ENCODE results near the gene EFL1.

- no peak for TF ChIP-seq CTCF (IDR thresholded peaks at IDR 0.05 in 4 of 5, conservative IDR thresholded peaks at IDR 0.05 in 1 of 5)
- no peak for TF ChIP-seq POLR2A (IDR thresholded peaks at IDR 0.05)
Observed at GRCh38 chr15:82159922-82160321, 102.6 kb downstream of the EFL1 start.

All from gastrocnemius medialis (tissue), 4 donors.